A673 (cell line): ENCODE data around the gene BST1. TPM values are rescaled to one million over a fixed set of nuclear protein-coding genes. Genes with fewer than 3 reads are reported as not detected.

Experiments used
- BruUV-seq: library from RNA; stranded (reverse); fragments of 400-500 nt; replicated peaks from 2 replicates; lab custom pipeline; 2021; lab: Mats Ljungman, UMichigan
- CTCF ChIA-PET: fragments of 300-600 bp; sonication (Branson Sonifier 250); formaldehyde crosslinking; loops from one replicate; lab custom pipeline; 2022; ENCODE audit warnings: antibody characterized with exemption; lab: Charles Lee
- POLR2A ChIA-PET: fragments of 300-600 bp; sonication (Branson Sonifier 250); formaldehyde crosslinking; loops from one replicate; lab custom pipeline; 2022; ENCODE audit warnings: antibody characterized with exemption; ENCODE audit not compliant: low non-redundant PET; lab: Charles Lee
- DNase-seq: peaks from one replicate; pipeline ENCODE4 v3.0.0-alpha.2; 2015; ENCODE audit warnings: low spot score
- H3K27ac ChIP-seq: fragments of 200-600 bp; sonication (generic); 2 replicates; pipeline ENCODE4 v1.5.1; 2016; ENCODE audit warnings: mixed run types, low read depth, mild to moderate bottlenecking, mixed read lengths, antibody characterized with exemption, low read length; ENCODE audit not compliant: poor library complexity, severe bottlenecking
- H3K27me3 ChIP-seq: fragments of 200-600 bp; sonication (generic); replicated peaks from 2 replicates; pipeline ENCODE4 v1.6.1; 2017; ENCODE audit warnings: mixed run types, low read depth, mild to moderate bottlenecking, mixed read lengths, antibody characterized with exemption, low read length; ENCODE audit not compliant: insufficient read depth, poor library complexity
- H3K36me3 ChIP-seq: fragments of 200-600 bp; sonication (generic); 2 replicates; pipeline ENCODE4 v1.6.1; 2016; ENCODE audit warnings: mixed run types, mild to moderate bottlenecking, mixed read lengths, antibody characterized with exemption, low read length; ENCODE audit not compliant: insufficient read depth, poor library complexity, severe bottlenecking
- H3K4me1 ChIP-seq: fragments of 200-600 bp; sonication (generic); 2 replicates; pipeline ENCODE4 v1.6.1; 2017; ENCODE audit warnings: mixed run types, mild to moderate bottlenecking, mixed read lengths, antibody characterized with exemption, low read length; ENCODE audit not compliant: insufficient read depth, poor library complexity, severe bottlenecking
- H3K4me3 ChIP-seq: fragments of 200-600 bp; sonication (generic); 2 replicates; pipeline ENCODE4 v1.5.1; 2016; ENCODE audit warnings: low read depth, mixed run types, mild to moderate bottlenecking, mixed read lengths, low read length; ENCODE audit not compliant: poor library complexity, severe bottlenecking
- H3K9me3 ChIP-seq: fragments of 200-600 bp; sonication (generic); 2 replicates; pipeline ENCODE4 v1.6.1; 2016; ENCODE audit warnings: mixed run types, low read depth, mild to moderate bottlenecking, mixed read lengths, antibody characterized with exemption, low read length; ENCODE audit not compliant: poor library complexity, severe bottlenecking
- EZH2 ChIP-seq: fragments of 200-600 bp; sonication (generic); IDR thresholded peaks from 2 replicates; pipeline ENCODE4 v1.6.1; 2017; ENCODE audit warnings: borderline replicate concordance, low read depth, mild to moderate bottlenecking, mixed read lengths, antibody characterized with exemption, low read length; ENCODE audit not compliant: poor library complexity, severe bottlenecking
- intact Hi-C: fragments of 100-400 bp; cut with micrococcal nuclease; formaldehyde crosslinking; loops from one replicate; pipeline ENCODE4 v1.10.0; 2022; ENCODE audit not compliant: unreplicated experiment
- total RNA-seq: library from RNA; stranded (reverse); gene quantifications from 2 replicates; pipeline ENCODE4 v1.2.3, GENCODE V29; 2021
- TF ChIP-seq, protein P1 (sequence below): fragments of 300-800, 200-600 bp; sonication (generic); conservative IDR thresholded peaks from 2 replicates; pipeline ENCODE4 v1.5.1; 2017; ENCODE audit warnings: low read depth, mild to moderate bottlenecking, antibody characterized with exemption, low read length, moderate library complexity, mixed read lengths

BST1 gene
- total RNA-seq, 1 experiment from 2014 or later, result 2.4 TPM

DNA sequence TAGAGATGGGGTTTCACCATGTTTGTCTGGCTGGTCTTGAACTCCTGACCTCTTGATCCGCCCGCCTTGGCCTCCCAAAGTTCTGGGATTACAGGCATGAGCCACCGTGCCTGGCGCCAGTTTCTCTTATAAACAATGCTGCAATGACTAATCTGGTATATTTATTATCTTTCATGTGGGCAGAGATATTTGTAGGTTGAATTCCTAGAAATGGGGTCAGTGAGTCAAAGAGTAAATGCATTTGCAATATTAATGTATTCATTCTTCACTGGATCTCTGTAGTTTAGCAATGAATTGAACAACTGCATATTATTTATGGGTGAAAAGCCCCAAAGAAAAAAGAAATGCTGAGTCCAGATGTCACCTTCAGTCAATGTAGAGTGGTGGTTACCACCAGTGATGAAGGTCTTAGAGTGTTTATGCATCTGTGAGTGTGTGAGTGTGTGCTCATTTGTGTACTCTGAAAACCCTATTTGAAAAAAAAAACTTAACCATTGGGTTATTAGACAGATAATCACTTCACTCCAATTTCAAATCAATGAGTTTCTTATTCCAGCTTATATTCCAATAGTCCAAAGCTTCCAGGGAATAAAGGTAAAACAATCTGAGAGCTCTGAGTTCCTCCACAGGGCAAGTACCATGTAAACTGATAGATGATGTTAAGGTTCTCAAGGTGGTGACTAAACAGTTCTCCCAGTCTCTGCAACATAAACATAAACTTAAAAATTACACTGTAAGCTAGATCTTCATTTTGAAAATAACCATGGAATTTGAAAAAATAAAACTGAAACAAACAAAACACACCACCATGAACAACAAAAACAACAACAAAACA lies 52.7 kb downstream of the BST1 start:
- intact Hi-C loops, result no loop called here
- ChIA-PET CTCF (no interaction called here), POLR2A (no interaction called here)
- no peak for DNase-seq
- no TSS peak for BruUV-seq
- Histone ChIP-seq H3K4me1 (no peaks in the 10 kb centered on the region), H3K9me3 (no peaks in the 10 kb centered on the region), H3K4me3 (no peak overlapping the region), H3K27ac (no peak overlapping the region), H3K27me3 (no peaks in the 10 kb centered on the region), H3K36me3 (no peaks in the 10 kb centered on the region)
- no peak for TF ChIP-seq EZH2
- TF ChIP-seq, protein P1, sequence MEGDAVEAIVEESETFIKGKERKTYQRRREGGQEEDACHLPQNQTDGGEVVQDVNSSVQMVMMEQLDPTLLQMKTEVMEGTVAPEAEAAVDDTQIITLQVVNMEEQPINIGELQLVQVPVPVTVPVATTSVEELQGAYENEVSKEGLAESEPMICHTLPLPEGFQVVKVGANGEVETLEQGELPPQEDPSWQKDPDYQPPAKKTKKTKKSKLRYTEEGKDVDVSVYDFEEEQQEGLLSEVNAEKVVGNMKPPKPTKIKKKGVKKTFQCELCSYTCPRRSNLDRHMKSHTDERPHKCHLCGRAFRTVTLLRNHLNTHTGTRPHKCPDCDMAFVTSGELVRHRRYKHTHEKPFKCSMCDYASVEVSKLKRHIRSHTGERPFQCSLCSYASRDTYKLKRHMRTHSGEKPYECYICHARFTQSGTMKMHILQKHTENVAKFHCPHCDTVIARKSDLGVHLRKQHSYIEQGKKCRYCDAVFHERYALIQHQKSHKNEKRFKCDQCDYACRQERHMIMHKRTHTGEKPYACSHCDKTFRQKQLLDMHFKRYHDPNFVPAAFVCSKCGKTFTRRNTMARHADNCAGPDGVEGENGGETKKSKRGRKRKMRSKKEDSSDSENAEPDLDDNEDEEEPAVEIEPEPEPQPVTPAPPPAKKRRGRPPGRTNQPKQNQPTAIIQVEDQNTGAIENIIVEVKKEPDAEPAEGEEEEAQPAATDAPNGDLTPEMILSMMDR, result no peak

DNA sequence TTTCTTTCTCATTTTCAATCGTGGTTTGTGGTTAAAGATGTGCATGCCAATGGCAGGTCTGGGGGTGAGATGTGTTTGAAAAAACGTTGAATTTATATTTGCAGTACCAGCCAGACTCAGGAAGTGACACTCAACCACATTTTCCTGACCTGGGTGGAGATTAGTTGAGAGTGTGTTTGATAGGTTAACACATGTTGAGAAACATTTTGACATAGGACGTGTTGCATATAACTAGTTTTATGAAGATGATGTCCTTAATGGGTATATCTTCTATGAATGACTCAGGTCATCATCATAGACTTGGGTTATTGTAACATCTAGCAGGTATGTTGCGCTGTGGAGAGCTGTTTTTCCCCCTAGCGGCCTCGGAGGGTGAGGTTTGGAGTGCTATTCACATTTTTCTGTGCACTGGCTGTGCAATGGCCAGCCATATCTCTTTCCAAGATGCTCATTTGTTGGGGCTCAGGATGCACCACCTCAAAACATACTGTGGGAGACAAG lies 53.5 kb downstream of the BST1 start:
- no peak overlapping the region for H3K27ac ChIP-seq
- H3K36me3 ChIP-seq, result no peaks in the 10 kb centered on the region
- no peaks in the 10 kb centered on the region for H3K4me1 ChIP-seq
- ChIA-PET CTCF (no interaction called here), POLR2A (no interaction called here)
- H3K9me3 ChIP-seq, result no peaks in the 10 kb centered on the region
- no peaks in the 10 kb centered on the region for H3K27me3 ChIP-seq
- BruUV-seq, result no TSS peak
- intact Hi-C loops, result no loop called here
- TF ChIP-seq EZH2, result no peak
- no peak for DNase-seq
- H3K4me3 ChIP-seq, result no peak overlapping the region

DNA sequence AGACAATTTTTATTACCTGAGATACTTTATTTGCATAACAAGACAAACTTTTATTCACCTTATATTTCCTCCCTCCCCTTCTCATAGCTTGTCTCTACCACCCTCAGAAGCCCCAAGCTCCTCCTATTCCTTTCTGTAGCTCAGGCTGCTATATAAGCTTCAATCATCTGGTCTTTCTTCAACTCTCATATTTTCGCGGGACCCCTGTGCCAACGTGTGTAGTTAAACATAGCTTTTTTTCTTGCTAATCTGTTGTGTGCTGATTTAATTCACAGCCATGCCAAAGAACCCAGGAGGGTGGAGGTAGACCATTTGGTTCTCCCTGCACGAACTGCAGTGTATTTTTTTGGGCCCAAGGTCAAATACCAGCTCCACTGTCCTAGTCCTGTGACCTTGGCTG lies 54.2 kb downstream of the BST1 start:
- BruUV-seq, result no TSS peak
- H3K36me3 ChIP-seq, result no peaks in the 10 kb centered on the region
- intact Hi-C loops, result no loop called here
- TF ChIP-seq, protein P1, result no peak
- TF ChIP-seq EZH2, result no peak
- no peaks in the 10 kb centered on the region for H3K27me3 ChIP-seq
- H3K27ac ChIP-seq, result no peak overlapping the region
- H3K9me3 ChIP-seq, result no peaks in the 10 kb centered on the region
- DNase-seq, result no peak
- H3K4me3 ChIP-seq, result no peak overlapping the region
- ChIA-PET CTCF (no interaction called here), POLR2A (no interaction called here)
- H3K4me1 ChIP-seq, result no peaks in the 10 kb centered on the region
